ENCODE results near the gene LDB2.

The LDB2 gene

DNA sequence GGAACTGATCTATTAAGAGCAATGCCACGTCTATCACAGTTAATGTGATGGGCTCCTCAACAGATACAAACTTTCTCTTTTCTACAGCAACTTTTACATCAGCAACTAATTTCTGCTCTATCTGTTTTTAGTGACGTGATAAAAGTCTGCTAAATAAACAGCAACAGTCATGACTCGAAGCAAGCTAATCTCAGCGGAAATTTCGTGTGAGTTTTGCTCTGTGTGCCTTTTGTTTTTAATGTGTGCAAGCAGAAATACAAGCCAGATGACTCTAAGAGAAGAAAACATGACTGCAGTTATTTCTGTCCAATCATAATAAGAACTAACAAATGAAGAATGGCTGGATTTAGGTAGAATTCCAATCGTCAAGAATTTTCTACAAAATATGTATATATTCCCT is 214.3 kb downstream of the LDB2 start:
- H3K27ac Mint-ChIP-seq, result no peak overlapping the region

DNA sequence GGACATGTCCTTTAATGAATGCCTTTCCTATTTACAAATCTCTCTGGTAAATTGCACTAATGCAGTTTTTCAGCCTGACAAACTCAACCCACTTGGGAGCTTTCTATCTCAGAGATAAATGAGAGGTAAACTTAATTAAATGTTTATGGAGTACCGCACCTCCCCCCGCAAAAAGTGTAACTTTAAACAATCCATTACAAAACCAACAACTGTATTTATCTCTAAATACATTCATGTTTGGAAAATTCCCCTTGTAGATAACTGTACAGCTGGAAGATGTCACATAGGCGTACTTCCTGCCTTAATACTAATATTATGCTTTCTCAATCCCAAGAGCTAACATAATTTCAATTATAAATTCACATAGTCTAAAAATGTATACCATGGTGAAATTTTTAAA is 215.5 kb downstream of the LDB2 start:
- DNase-seq (no peak), ATAC-seq (no peak)
- no peaks in the 10 kb centered on the region for H3K4me1 Mint-ChIP-seq
- H3K27me3 Mint-ChIP-seq, result no peaks in the 10 kb centered on the region
- H3K9me3 Mint-ChIP-seq, result no peaks in the 10 kb centered on the region
- H3K36me3 Mint-ChIP-seq (ENCODE audit: low read depth), result no peaks in the 10 kb centered on the region
- no peak overlapping the region for H3K27ac Mint-ChIP-seq
- H3K4me3 Mint-ChIP-seq, result no peak overlapping the region

More for the DNA sequence above, 214.3 kb downstream of the LDB2 start:
- no peaks in the 10 kb centered on the region for H3K4me1 Mint-ChIP-seq
- H3K9me3 Mint-ChIP-seq, result no peaks in the 10 kb centered on the region
- H3K4me3 Mint-ChIP-seq, result no peak overlapping the region
- ATAC-seq, result no peak
- H3K36me3 Mint-ChIP-seq (ENCODE audit: low read depth), result no peaks in the 10 kb centered on the region
- no peaks in the 10 kb centered on the region for H3K27me3 Mint-ChIP-seq
- no peak for DNase-seq

GRCh38 chr4:16677001-16677944 is 221.2 kb downstream of the LDB2 start:
- DNase-seq (no peak), ATAC-seq (no peak)
- H3K4me1 Mint-ChIP-seq, result no peaks in the 10 kb centered on the region
- no peaks in the 10 kb centered on the region for H3K9me3 Mint-ChIP-seq
- H3K36me3 Mint-ChIP-seq (ENCODE audit: low read depth), result no peaks in the 10 kb centered on the region
- no peak overlapping the region for H3K4me3 Mint-ChIP-seq
- H3K27me3 Mint-ChIP-seq, result no peaks in the 10 kb centered on the region
- H3K27ac Mint-ChIP-seq, result no peak overlapping the region

DNA sequence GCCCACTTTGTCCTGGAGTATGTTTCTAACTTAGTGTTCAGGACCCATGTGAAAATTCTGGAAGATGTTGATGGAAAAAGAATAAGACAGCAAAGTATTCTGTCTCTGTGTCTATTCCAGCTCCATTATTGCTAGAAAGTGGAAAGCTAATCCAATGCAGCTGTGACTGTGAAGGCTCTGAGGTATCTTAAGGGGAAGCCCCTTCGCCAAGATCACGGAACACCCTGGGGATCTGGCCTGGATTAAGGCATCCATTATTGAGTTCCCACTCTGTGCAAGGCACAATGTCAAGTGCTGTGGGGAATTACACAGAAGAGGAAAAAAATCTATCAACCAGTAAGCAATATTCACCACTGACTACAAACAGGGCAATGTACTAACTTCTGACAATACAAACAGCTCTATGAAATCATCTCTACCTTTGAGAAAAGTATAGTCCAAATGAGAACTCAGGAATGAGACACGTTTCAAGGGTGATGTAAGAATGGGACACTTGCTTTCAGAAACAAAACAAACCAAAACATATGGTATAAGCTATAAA is 222.1 kb downstream of the LDB2 start:
- Mint-ChIP-seq H3K36me3 (ENCODE audit: low read depth) (no peaks in the 10 kb centered on the region), H3K9me3 (no peaks in the 10 kb centered on the region), H3K27ac (no peak overlapping the region), H3K4me3 (no peak overlapping the region), H3K27me3 (no peaks in the 10 kb centered on the region), H3K4me1 (no peaks in the 10 kb centered on the region)
- ATAC-seq (no peak), DNase-seq (no peak)

DNA sequence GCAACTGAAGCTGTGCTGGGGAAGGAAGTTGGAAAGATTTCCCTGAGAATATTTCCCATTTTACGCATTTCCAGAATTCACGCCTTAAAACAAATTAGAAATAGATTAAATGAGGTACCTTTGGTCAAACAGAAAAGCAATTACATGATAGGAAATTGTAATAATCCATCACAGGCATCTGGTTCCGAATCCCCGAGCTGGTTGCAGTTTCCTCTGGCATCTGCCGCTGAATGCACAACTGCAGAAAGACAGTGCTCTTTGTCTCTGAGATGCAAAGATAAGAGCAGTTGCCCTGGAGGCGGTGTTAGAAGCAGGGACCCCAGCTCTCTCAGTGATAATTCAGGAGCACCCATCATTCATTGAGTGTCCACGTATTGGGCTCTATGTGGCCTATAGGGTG is 224.4 kb downstream of the LDB2 start:
- H3K36me3 Mint-ChIP-seq (ENCODE audit: low read depth), result no peaks in the 10 kb centered on the region

DNA sequence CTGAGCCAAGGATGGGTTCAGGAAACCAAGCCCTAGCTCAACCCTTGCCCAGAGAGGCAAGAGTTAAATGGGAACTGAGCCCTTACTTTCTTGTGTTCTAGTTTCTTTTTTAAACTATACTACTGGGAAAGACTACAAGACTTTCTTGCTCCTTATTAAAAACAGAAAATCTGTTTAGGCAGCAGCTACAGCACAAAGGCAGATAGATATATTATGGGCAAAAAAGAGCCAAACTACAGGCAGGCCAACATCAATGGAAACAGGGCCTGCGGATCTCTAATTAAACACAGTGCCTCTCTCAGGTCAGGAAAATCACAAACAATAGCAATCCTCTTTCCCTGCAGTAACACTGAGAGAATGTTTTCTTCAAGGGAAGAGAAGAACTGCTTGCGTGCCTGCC is 226.0 kb downstream of the LDB2 start:
- no peaks in the 10 kb centered on the region for H3K27me3 Mint-ChIP-seq
- no peak overlapping the region for H3K4me3 Mint-ChIP-seq
- DNase-seq (no peak), ATAC-seq (no peak)
- no peaks in the 10 kb centered on the region for H3K9me3 Mint-ChIP-seq
- H3K4me1 Mint-ChIP-seq, result no peaks in the 10 kb centered on the region
- no peaks in the 10 kb centered on the region for H3K36me3 Mint-ChIP-seq (ENCODE audit: low read depth)
- no peak overlapping the region for H3K27ac Mint-ChIP-seq

More for the DNA sequence above, 224.4 kb downstream of the LDB2 start:
- ATAC-seq (no peak), DNase-seq (no peak)
- Mint-ChIP-seq H3K27me3 (no peaks in the 10 kb centered on the region), H3K4me3 (no peak overlapping the region), H3K4me1 (no peaks in the 10 kb centered on the region), H3K27ac (no peak overlapping the region), H3K9me3 (no peaks in the 10 kb centered on the region)

DNA sequence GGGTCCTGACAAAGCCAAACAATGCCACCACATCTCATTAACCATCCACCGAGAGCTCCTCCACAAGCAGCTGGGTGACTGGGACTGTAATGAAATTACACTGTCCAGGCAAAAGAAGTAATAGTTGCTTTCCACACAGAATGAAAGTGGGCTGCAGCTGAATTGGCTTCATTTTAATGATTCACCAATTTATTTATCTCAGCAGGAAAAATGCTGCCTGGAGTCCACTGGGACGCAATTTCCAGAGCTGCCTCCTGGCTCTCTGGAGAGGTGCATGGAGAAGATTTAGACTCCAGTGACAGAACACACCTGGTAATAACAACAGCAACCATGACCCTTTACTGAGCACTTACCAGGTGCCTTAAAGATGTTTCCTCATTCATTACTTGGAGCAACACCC is 226.7 kb downstream of the LDB2 start:
- no peak overlapping the region for H3K4me3 Mint-ChIP-seq
- ATAC-seq (no peak), DNase-seq (no peak)
- no peaks in the 10 kb centered on the region for H3K4me1 Mint-ChIP-seq
- no peaks in the 10 kb centered on the region for H3K9me3 Mint-ChIP-seq
- no peaks in the 10 kb centered on the region for H3K27me3 Mint-ChIP-seq
- no peak overlapping the region for H3K27ac Mint-ChIP-seq
- no peaks in the 10 kb centered on the region for H3K36me3 Mint-ChIP-seq (ENCODE audit: low read depth)

DNA sequence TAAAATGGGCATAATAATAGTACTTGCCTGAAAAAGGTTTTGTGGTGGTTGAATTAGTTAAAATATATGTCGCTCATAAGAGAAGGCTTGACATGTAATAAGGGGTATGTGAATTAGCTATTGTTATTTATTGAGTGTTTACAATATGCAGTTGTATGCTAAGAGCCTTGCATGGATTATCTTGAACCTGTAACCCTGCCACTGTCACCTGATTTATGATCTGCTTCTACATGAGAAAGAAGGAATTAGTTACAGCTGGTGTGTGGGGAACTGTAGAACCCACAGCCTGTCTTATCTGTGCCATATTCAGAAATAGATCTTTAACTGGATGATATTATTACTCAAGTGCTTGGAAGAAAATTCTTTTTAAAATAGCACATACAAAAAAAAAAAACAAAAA is 227.7 kb downstream of the LDB2 start:
- Mint-ChIP-seq H3K36me3 (ENCODE audit: low read depth) (no peaks in the 10 kb centered on the region), H3K4me1 (no peaks in the 10 kb centered on the region), H3K27me3 (no peaks in the 10 kb centered on the region), H3K9me3 (no peaks in the 10 kb centered on the region), H3K27ac (no peak overlapping the region), H3K4me3 (no peak overlapping the region)
- no peak for DNase-seq
- no peak for ATAC-seq

GRCh38 chr4:16669036-16669435 is 229.4 kb downstream of the LDB2 start:
- DNase-seq, result no peak
- H3K9me3 Mint-ChIP-seq, result peaks cover 3% of the 10 kb centered on the region
- no peak overlapping the region for H3K4me3 Mint-ChIP-seq
- no peaks in the 10 kb centered on the region for H3K27me3 Mint-ChIP-seq
- no peak overlapping the region for H3K27ac Mint-ChIP-seq
- H3K36me3 Mint-ChIP-seq (ENCODE audit: low read depth), result no peaks in the 10 kb centered on the region
- no peaks in the 10 kb centered on the region for H3K4me1 Mint-ChIP-seq
- ATAC-seq, result no peak

- Mint-ChIP-seq H3K4me3 (no peak overlapping the region), H3K4me1 (no peaks in the 10 kb centered on the region), H3K27ac (no peak overlapping the region), H3K27me3 (no peaks in the 10 kb centered on the region), H3K9me3 (peaks cover 3% of the 10 kb centered on the region), H3K36me3 (ENCODE audit: low read depth) (no peaks in the 10 kb centered on the region)
- ATAC-seq, result no peak
- DNase-seq, result no peak
Measured at GRCh38 chr4:16668488-16668887, 230.0 kb downstream of the LDB2 start.

DNA sequence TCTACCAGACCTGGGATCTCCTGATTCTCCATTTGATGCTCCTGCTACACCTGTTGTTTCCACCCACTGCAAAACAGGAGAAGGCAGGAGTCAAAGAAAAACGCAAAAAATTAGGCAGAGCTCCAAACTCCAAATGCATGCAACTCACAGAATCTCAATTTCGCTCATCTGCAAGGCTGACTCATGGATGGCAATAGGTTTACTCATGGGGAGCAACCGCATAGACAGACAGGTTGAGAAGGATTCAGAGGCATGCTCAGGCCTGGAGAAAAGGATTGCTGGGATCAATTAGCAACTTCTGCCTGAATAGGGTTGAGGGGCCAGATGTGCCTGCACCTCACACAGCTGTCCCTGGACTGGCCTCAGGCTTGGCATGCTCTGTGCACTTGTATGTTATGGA is 231.0 kb downstream of the LDB2 start:
- no peak for DNase-seq
- Mint-ChIP-seq H3K9me3 (peaks cover 3% of the 10 kb centered on the region), H3K27me3 (no peaks in the 10 kb centered on the region), H3K36me3 (ENCODE audit: low read depth) (no peaks in the 10 kb centered on the region), H3K27ac (no peak overlapping the region), H3K4me3 (no peak overlapping the region), H3K4me1 (no peaks in the 10 kb centered on the region)
- ATAC-seq, result no peak

DNA sequence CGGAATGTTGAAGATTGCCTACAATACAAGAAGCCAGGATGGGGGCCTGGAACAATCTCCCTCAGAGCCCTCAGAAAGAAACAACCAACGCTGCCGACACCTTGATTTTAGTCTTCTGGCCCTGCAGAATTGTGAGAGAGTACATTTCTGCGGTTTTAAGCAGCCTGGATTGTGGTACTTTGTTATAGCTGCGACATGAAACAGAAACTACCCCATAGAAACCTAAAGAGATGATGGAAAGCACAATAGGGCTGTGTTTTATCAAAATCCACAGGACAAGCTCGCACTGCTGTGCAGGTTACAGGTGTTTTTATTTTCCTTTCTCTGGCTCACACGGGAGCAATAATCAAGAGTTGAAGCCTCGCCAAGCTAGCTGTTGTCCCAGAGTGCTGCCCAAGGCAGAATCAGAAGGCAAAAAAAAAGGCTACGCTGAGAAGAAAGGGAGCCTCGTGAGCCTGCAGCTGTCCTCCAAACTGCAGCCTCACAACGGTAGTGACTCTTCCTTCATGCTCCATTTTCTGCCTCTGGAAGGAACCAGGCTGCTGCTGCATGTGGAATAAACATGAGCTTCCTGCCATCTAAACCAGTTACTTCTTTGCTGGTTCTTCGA is 232.4 kb downstream of the LDB2 start:
- no peaks in the 10 kb centered on the region for H3K4me1 Mint-ChIP-seq

GRCh38 chr4:16663732-16664131 is 234.7 kb downstream of the LDB2 start:
- no peak for DNase-seq
- H3K27me3 Mint-ChIP-seq, result no peaks in the 10 kb centered on the region
- H3K4me1 Mint-ChIP-seq, result no peaks in the 10 kb centered on the region
- H3K36me3 Mint-ChIP-seq (ENCODE audit: low read depth), result no peaks in the 10 kb centered on the region
- H3K4me3 Mint-ChIP-seq, result no peak overlapping the region
- no peak for ATAC-seq
- no peak overlapping the region for H3K27ac Mint-ChIP-seq
- peaks cover 3% of the 10 kb centered on the region for H3K9me3 Mint-ChIP-seq

More for the DNA sequence above, 232.4 kb downstream of the LDB2 start:
- Mint-ChIP-seq H3K27ac (no peak overlapping the region), H3K4me3 (no peak overlapping the region), H3K9me3 (peaks cover 3% of the 10 kb centered on the region), H3K36me3 (ENCODE audit: low read depth) (no peaks in the 10 kb centered on the region), H3K27me3 (no peaks in the 10 kb centered on the region)
- DNase-seq (no peak), ATAC-seq (no peak)

- H3K36me3 Mint-ChIP-seq (ENCODE audit: low read depth), result no peaks in the 10 kb centered on the region
- H3K4me3 Mint-ChIP-seq, result no peak overlapping the region
- no peaks in the 10 kb centered on the region for H3K4me1 Mint-ChIP-seq
- no peaks in the 10 kb centered on the region for H3K27me3 Mint-ChIP-seq
- no peak overlapping the region for H3K27ac Mint-ChIP-seq
- H3K9me3 Mint-ChIP-seq, result peaks cover 3% of the 10 kb centered on the region
- ATAC-seq, result no peak
- no peak for DNase-seq
Measured at GRCh38 chr4:16663307-16663706, 235.1 kb downstream of the LDB2 start.

GRCh38 chr4:16661813-16662212 is 236.6 kb downstream of the LDB2 start:
- ATAC-seq, result no peak
- no peaks in the 10 kb centered on the region for H3K36me3 Mint-ChIP-seq (ENCODE audit: low read depth)
- no peak for DNase-seq
- no peak overlapping the region for H3K27ac Mint-ChIP-seq
- no peaks in the 10 kb centered on the region for H3K27me3 Mint-ChIP-seq
- peaks cover 3% of the 10 kb centered on the region for H3K9me3 Mint-ChIP-seq
- H3K4me3 Mint-ChIP-seq, result no peak overlapping the region
- no peaks in the 10 kb centered on the region for H3K4me1 Mint-ChIP-seq
